DMS114 treated with DMSO at 0.1 percent for 48 hours (cell line): Measurements from ENCODE around the gene EIF4G3.
"Not testable (repeated sequence)": the region's sequence is repeated elsewhere in the genome, so short reads cannot be mapped to it uniquely, and the experiment has no call there.

Source experiments
- DNase-seq: peaks from one replicate; lab custom pipeline; 2025; ENCODE audit not compliant: unreplicated experiment; lab: John Stamatoyannopoulos, UW

The EIF4G3 gene

GRCh38 chr1:21114431-21114830, 62.3 kb downstream of the EIF4G3 start:
- no peak for DNase-seq

- DNase-seq: no peak
These were observed 66.5 kb downstream of the EIF4G3 start for GRCh38 chr1:21110163-21110562.

- no peak for DNase-seq
These were observed 70.0 kb downstream of the EIF4G3 start for GRCh38 chr1:21106709-21107108.

- no peak for DNase-seq
These were observed 70.5 kb downstream of the EIF4G3 start for GRCh38 chr1:21106238-21106637.

- no peak for DNase-seq
These were observed 70.9 kb downstream of the EIF4G3 start for GRCh38 chr1:21105807-21106206.

GRCh38 chr1:21104683-21105082, 72.0 kb downstream of the EIF4G3 start:
- no peak for DNase-seq

- DNase-seq: no peak
These were observed 76.2 kb downstream of the EIF4G3 start for GRCh38 chr1:21100481-21100921.

- no peak for DNase-seq
These were observed 76.9 kb downstream of the EIF4G3 start for GRCh38 chr1:21099869-21100131.

GRCh38 chr1:21099034-21099868, 77.4 kb downstream of the EIF4G3 start:
- no peak for DNase-seq

GRCh38 chr1:21098186-21098915, 78.3 kb downstream of the EIF4G3 start:
- no peak for DNase-seq

GRCh38 chr1:21097729-21098128, 79.0 kb downstream of the EIF4G3 start:
- no peak for DNase-seq

GRCh38 chr1:21095976-21096375, 80.7 kb downstream of the EIF4G3 start:
- DNase-seq: no peak

- DNase-seq: not testable (repeated sequence)
These were observed 82.4 kb downstream of the EIF4G3 start for GRCh38 chr1:21094282-21094681.

- not testable (repeated sequence) for DNase-seq
These were observed 83.3 kb downstream of the EIF4G3 start for GRCh38 chr1:21093271-21093958.

- not testable (repeated sequence) for DNase-seq
These were observed 84.2 kb downstream of the EIF4G3 start for GRCh38 chr1:21092545-21092944.

GRCh38 chr1:21091053-21091690, 85.5 kb downstream of the EIF4G3 start:
- not testable (repeated sequence) for DNase-seq

GRCh38 chr1:21090463-21090862, 86.2 kb downstream of the EIF4G3 start:
- no peak for DNase-seq

GRCh38 chr1:21089731-21090130, 87.0 kb downstream of the EIF4G3 start:
- DNase-seq: no peak

GRCh38 chr1:21089299-21089698, 87.4 kb downstream of the EIF4G3 start:
- no peak for DNase-seq

GRCh38 chr1:21084111-21084810, 92.4 kb downstream of the EIF4G3 start:
- no peak for DNase-seq

- no peak for DNase-seq
These were observed 94.6 kb downstream of the EIF4G3 start for GRCh38 chr1:21082073-21082472.
